ENCODE results near the gene HDX.
"Not testable (repeated sequence)": the region's sequence is repeated elsewhere in the genome, so short reads cannot be mapped to it uniquely, and the experiment has no call there.

HDX gene

GRCh38 chrX:84340968-84341367, 161.3 kb downstream of the HDX start:
- in situ Hi-C loops (cut with HindIII; ENCODE audit: low sequenced_read_pairs), result no loop called here

DNA sequence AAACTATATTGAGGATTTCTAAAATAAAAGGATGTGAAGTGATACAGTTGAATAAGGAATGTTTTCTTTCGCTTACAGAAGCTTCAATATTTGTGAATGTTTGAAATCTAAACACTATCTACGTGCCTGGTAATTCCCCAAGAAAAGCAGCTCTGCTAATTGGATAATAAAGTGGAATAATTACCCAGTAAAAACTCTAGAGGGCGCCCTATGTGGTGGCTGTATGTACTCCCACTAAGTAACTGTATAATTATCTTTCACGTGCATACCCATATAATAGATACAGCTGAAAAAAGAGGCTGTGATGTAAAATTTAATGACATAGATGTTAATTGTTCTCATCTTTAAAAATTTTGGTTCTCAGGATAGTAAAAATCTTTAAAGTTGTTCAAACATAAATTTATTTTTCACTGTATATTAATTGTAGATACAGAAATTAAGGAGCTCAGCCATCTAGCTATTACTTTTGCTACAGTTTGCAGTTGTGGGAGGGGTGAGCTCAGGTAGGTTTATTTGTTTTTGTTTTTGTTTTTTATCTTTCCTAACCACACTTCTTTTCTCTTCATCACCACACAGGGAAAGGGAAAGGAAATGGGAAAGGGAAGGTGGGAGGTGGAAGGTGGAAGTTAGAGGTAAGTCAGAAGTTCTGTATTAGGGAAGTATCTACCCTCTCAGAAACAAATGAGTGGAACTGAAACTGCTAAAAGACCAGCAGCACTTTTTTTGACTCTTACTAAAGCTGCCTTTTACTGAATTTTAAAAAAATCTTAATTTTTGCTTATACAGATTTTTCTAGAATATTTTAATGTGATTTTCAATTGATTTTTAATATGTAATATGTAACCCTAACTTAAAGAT, 162.5 kb downstream of the HDX start:
- in situ Hi-C loops (cut with HindIII; ENCODE audit: low sequenced_read_pairs), result no loop called here

- in situ Hi-C loops (cut with HindIII; ENCODE audit: low sequenced_read_pairs), result no loop called here
Observed at GRCh38 chrX:84336646-84337045, 165.6 kb downstream of the HDX start.

DNA sequence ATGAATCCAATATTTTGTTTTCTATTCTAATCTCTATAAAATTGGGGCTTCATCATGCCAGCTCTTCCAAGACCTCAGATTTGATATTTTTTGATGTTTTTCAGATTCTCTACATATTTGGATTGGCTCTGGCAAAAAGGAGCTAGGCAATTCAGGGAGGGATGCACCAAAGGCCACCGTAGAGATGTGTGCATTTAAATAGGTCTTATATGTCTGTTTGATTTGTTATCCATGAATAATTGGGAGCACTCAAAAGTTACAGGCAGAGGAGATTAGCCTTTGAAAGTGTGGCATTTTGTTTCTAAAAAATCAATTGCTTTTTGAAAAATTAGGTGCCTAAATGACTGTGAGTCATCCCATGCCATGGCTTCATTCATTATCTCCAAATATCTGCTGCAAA, 167.1 kb downstream of the HDX start:
- in situ Hi-C loops (cut with HindIII; ENCODE audit: low sequenced_read_pairs), result no loop called here

DNA sequence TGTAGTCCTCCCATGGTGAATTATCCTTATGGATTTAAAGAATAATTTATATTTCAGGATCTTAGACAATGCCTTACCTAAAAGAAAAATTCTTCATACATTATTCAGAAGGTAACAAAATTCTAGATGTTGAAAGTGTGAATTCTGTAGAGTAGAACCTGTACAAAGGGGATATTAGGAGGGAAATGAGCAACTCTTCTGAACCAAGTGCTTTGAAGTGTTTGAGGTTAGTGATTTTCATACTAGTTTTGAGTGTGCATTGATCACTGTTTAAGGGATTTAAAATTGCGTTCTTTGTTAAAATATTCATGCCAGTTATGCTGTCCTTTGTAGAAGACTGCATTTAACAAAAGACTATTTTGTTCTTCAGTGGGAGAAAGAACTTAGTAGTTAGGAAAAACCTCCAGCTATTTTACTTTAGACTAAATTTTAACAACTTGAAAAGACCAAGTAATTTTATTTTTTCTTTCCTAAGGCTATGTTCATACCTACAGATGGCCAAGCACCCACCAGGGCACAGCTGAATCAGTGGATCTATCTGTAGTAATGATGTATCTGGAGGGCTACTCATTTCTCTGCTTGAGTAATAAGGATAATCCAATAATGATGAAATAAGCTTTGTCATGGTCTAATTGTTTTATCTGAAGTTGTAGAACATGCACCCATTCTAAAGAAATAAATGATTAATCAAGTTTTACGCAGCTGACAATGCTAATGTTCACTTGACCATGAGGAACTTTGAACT, 180.0 kb downstream of the HDX start:
- in situ Hi-C loops (cut with HindIII; ENCODE audit: low sequenced_read_pairs), result no loop called here

- in situ Hi-C loops (cut with HindIII; ENCODE audit: low sequenced_read_pairs), result no loop called here
Observed at GRCh38 chrX:84320614-84321013, 181.6 kb downstream of the HDX start.

DNA sequence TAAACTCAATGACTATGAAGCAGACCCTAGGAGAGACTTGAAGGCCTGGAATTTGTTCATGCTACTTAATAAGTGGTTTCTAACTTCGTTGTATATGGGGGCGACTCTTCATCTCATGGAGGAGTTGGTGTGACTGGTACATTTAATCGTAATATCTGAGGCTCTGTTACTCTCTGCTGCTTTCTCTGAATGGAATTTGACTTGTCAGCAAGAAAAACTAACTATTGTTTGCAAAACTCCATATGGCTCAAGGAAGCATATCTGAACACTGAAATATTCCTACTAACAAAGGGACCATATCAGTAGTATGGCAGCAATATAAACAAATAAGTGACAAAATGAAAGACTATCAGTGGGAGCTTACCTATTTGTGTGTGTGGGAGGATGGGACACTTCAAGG, 182.2 kb downstream of the HDX start:
- in situ Hi-C loops (cut with HindIII; ENCODE audit: low sequenced_read_pairs), result no loop called here

- in situ Hi-C loops (cut with HindIII; ENCODE audit: low sequenced_read_pairs), result no loop called here
Observed at GRCh38 chrX:84318661-84319060, 183.6 kb downstream of the HDX start.

DNA sequence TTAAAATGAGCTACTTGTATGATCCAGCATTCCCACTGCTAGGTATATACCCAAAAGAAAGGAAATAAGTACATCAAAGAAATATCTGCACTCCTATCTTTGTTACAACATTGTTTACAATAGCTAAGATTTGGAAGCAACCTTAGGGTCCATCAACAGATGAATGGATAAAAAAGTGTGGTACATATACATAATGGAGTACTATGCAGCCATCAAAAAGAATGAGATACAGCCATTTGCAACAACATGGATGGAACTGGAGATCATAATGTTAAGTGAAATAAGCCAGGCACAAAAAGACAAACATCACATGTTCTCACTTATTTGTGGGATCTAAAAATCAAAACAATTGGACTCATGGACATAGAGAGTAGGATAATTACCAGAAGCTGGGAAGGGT, 186.3 kb downstream of the HDX start:
- in situ Hi-C loops (cut with HindIII; ENCODE audit: low sequenced_read_pairs), result not testable (repeated sequence)

Measured in endothelial cell of hepatic sinusoid (primary cell).